AG08396 (cell line): ENCODE results near the gene FGF3.

Experiments used
- DNase-seq: peaks from one replicate; pipeline ENCODE4 v3.0.0; 2012; ENCODE audit warnings: low spot score, mixed read lengths

FGF3 gene

GRCh38 chr11:69803604-69804218 lies 15.5 kb downstream of the FGF3 start:
- no peak for DNase-seq

GRCh38 chr11:69803022-69803421 lies 16.2 kb downstream of the FGF3 start:
- DNase-seq = no peak

GRCh38 chr11:69802590-69802989 lies 16.6 kb downstream of the FGF3 start:
- no peak for DNase-seq

GRCh38 chr11:69801513-69802335 lies 17.5 kb downstream of the FGF3 start:
- no peak for DNase-seq

GRCh38 chr11:69800278-69800677 lies 18.9 kb downstream of the FGF3 start:
- no peak for DNase-seq

GRCh38 chr11:69799582-69799981 lies 19.6 kb downstream of the FGF3 start:
- peak; percentile 66 for DNase-seq

- DNase-seq = no peak
Observed at GRCh38 chr11:69799097-69799496, 20.1 kb downstream of the FGF3 start.

- DNase-seq = no peak
Observed at GRCh38 chr11:69797737-69798528, 21.3 kb downstream of the FGF3 start.

- no peak for DNase-seq
Observed at GRCh38 chr11:69797156-69797555, 22.1 kb downstream of the FGF3 start.

GRCh38 chr11:69796063-69796462 lies 23.2 kb downstream of the FGF3 start:
- DNase-seq = no peak

GRCh38 chr11:69791276-69792180 lies 27.7 kb downstream of the FGF3 start:
- peak; percentile 49 for DNase-seq

- no peak for DNase-seq
Observed at GRCh38 chr11:69788956-69789355, 30.3 kb downstream of the FGF3 start.

- DNase-seq = no peak
Observed at GRCh38 chr11:69787906-69788305, 31.3 kb downstream of the FGF3 start.

GRCh38 chr11:69787457-69787856 lies 31.8 kb downstream of the FGF3 start:
- DNase-seq = no peak

GRCh38 chr11:69781241-69781640 lies 38.0 kb downstream of the FGF3 start:
- DNase-seq = no peak

- DNase-seq = no peak
Observed at GRCh38 chr11:69778373-69778772, 40.8 kb downstream of the FGF3 start.

- no peak for DNase-seq
Observed at GRCh38 chr11:69775163-69775755, 44.0 kb downstream of the FGF3 start, which contains the start of gene FGF4. FGF4 (minus strand) TSS chr11:69775341; CDS start chr11:69775084, 257 bp downstream.

GRCh38 chr11:69774354-69775162 lies 44.7 kb downstream of the FGF3 start:
- DNase-seq = no peak

GRCh38 chr11:69773626-69774353 lies 45.4 kb downstream of the FGF3 start:
- DNase-seq = no peak

- no peak for DNase-seq
Observed at GRCh38 chr11:69771466-69771865, 47.8 kb downstream of the FGF3 start.
